Measurements from ENCODE around the gene OVCH1. TPM values are rescaled to one million over a fixed set of nuclear protein-coding genes. Genes with fewer than 3 reads are reported as not detected.
A peak's percentile ranks its signal among the peaks of the same experiment; 100 is the strongest.

OVCH1 gene
- total and polyA plus RNA-seq, 9 of the 15 experiments (the other 6 are each of a cell fraction or from before 2014, with no cell fraction given), result not detected

DNA sequence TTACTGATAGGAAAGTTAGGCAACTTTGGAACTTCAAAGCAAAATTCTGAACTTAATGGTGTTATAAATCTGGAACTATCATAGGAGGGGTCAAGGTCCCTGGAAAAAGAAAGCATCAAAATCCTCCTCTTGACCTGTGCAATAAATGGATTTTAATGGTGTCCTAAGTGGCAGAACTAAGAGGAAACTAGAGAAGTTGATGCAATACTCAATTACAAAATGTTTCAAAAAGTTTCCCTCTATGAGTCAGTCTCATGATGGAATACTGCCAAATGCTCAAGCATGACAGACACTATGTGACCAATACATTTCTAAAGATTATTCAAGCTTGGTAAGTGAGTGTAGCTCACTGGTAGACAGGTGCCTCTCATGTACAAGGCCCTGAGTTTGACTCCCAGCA is 68.9 kb downstream of the OVCH1 start:
- intact Hi-C loops (cut with micrococcal nuclease), result loop anchor here (5.0 to 10.0 kb wide), 2 partner anchors 121 to 344 kb away; no protein-coding TSS in a partner anchor
- no peaks in the 10 kb centered on the region for H4K20me1 ChIP-seq (replicated peaks; ENCODE audit: control insufficient read depth, insufficient read depth, low read length)
- H3K4me3 ChIP-seq, result no peak overlapping the region
- H3K4me1 ChIP-seq (replicated peaks in 1 of 2; ENCODE audit: control insufficient read depth in 2 of 2, insufficient read depth in 2 of 2, low read length in 2 of 2), result no peaks in the 10 kb centered on the region
- H3K4me2 ChIP-seq (ENCODE audit: insufficient read depth, low read length), result no peak overlapping the region
- H3K27ac ChIP-seq (ENCODE audit: extremely low read depth, low read depth, low read length), result peak overlapping the region; percentile 17; the same call in 1 of the 3 replicates
- H3K79me2 ChIP-seq (ENCODE audit: control insufficient read depth, insufficient read depth, low read length), result no peaks in the 10 kb centered on the region
- ChIA-PET CTCF (ENCODE audit: low intra/inter-chr PET ratio) (no interaction called here), POLR2A (no interaction called here)
- no TSS peak for BruUV-seq (replicated peaks)
- no peak overlapping the region for H3K9ac ChIP-seq (ENCODE audit: insufficient read depth in 1 of 2, low read depth in 2 of 2, low read length in 2 of 2)
- DNase-seq (ENCODE audit: extremely low read depth in 1 of 4, low spot score in 3 of 4), result peak in 1 of 4 experiments; percentile 6
- H3K9me3 ChIP-seq (replicated peaks; ENCODE audit: control insufficient read depth, insufficient read depth, low read depth, low read length), result no peaks in the 10 kb centered on the region
- FAIRE-seq, result no peak
- H3K9me1 ChIP-seq (ENCODE audit: control insufficient read depth, insufficient read depth, low read length), result no peaks in the 10 kb centered on the region
- H2AFZ ChIP-seq (ENCODE audit: low read depth, low read length), result peak overlapping the region; percentile 12; the same call in 1 of the 2 replicates
- H3K27me3 ChIP-seq (ENCODE audit: control insufficient read depth in 2 of 2, insufficient read depth in 2 of 2, low read length in 2 of 2), result no peaks in the 10 kb centered on the region
- peak; percentile 50 for ATAC-seq
- no peaks in the 10 kb centered on the region for H3K36me3 ChIP-seq (ENCODE audit: control insufficient read depth, insufficient read depth, low read length)
- in situ Hi-C loops (cut with MboI), result no loop called here
- no peak for TF ChIP-seq HDAC2 (IDR thresholded peaks at IDR 0.05)
- TF ChIP-seq, protein P1, sequence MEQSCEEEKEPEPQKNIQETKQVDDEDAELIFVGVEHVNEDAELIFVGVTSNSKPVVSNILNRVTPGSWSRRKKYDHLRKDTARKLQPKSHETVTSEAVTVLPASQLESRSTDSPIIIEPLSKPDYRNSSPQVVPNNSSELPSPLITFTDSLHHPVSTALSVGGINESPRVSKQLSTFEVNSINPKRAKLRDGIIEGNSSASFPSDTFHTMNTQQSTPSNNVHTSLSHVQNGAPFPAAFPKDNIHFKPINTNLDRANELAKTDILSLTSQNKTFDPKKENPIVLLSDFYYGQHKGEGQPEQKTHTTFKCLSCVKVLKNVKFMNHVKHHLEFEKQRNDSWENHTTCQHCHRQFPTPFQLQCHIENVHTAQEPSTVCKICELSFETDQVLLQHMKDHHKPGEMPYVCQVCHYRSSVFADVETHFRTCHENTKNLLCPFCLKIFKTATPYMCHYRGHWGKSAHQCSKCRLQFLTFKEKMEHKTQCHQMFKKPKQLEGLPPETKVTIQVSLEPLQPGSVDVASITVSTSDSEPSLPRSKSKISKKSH (CRISPR knock-in tag; IDR thresholded peaks at IDR 0.05), result no peak
- no peak for TF ChIP-seq SRSF9 (IDR thresholded peaks at IDR 0.05; ENCODE audit: borderline replicate concordance, low read depth, low read length)
- peak; percentile 92 for TF ChIP-seq FOSL1 (tag; conservative IDR thresholded peaks at IDR 0.05)
- TF ChIP-seq FOXM1 (IDR thresholded peaks at IDR 0.05; ENCODE audit: low read depth), result no peak
- no peak for TF ChIP-seq FOXM1 (CRISPR knock-in tag; IDR thresholded peaks at IDR 0.05; ENCODE audit: low read depth)
- TF ChIP-seq ZKSCAN3 (CRISPR knock-in tag; IDR thresholded peaks at IDR 0.05), result no peak
- no peak for TF ChIP-seq U2AF2 (optimal IDR thresholded peaks at IDR 0.05; ENCODE audit: low read depth, low read length)
- no peak for TF ChIP-seq ZNF3 (CRISPR knock-in tag; IDR thresholded peaks at IDR 0.05)
- no peak for TF ChIP-seq ZSCAN32 (CRISPR knock-in tag; IDR thresholded peaks at IDR 0.05)
- peak; percentile 64 for TF ChIP-seq CEBPB (tag; IDR thresholded peaks at IDR 0.05)
- no peak for TF ChIP-seq RAD21 (CRISPR knock-in tag; conservative IDR thresholded peaks at IDR 0.05 in 1 of 2, IDR thresholded peaks at IDR 0.05 in 1 of 2)
- no peak for TF ChIP-seq FIP1L1 (IDR thresholded peaks at IDR 0.05; ENCODE audit: low read depth, low read length, poor library complexity, severe bottlenecking)
- no peak for TF ChIP-seq LCOR (CRISPR knock-in tag; IDR thresholded peaks at IDR 0.05)
- no peak for TF ChIP-seq KLF6 (CRISPR knock-in tag; IDR thresholded peaks at IDR 0.05; ENCODE audit: borderline replicate concordance)
- TF ChIP-seq ZNF785 (CRISPR knock-in tag; IDR thresholded peaks at IDR 0.05), result no peak
- TF ChIP-seq SPI1 (IDR thresholded peaks at IDR 0.05; ENCODE audit: borderline replicate concordance, low read depth, low read length), result no peak
- TF ChIP-seq ZNF384 (IDR thresholded peaks at IDR 0.05; ENCODE audit: low read depth, low read length), result no peak
- no peak for TF ChIP-seq SP2 (IDR thresholded peaks at IDR 0.05; ENCODE audit: extremely low read depth, low read depth, low read length, poor library complexity, severe bottlenecking)
- no peak for TF ChIP-seq RBM22 (IDR thresholded peaks at IDR 0.05; ENCODE audit: low read depth, low read length, poor library complexity, severe bottlenecking)
- no peak for TF ChIP-seq CSDE1 (IDR thresholded peaks at IDR 0.05)
- peak; percentile 87 for TF ChIP-seq POLR2H (tag; IDR thresholded peaks at IDR 0.05; ENCODE audit: low read depth)

Data from K562 (cell line).